CD14-positive monocyte (primary cell): ENCODE data around the gene DNAI1. TPM values are rescaled to one million over a fixed set of nuclear protein-coding genes. Genes with fewer than 3 reads are reported as not detected.

ENCODE experiments used
- DNase-seq, 3 donors: peaks; one replicate each; pipeline ENCODE4 v3.0.0-alpha.2; 2011 to 2022
- H2AFZ ChIP-seq: 2 replicates; pipeline ENCODE4 v1.6.0; 2012; ENCODE audit warnings: mild to moderate bottlenecking, low read depth, low read length, inconsistent platforms; ENCODE audit not compliant: insufficient read depth, poor library complexity, severe bottlenecking
- H3K27ac ChIP-seq, 2 donors: 1 replicate in 1 of 2; 2 replicates in 1 of 2; pipeline ENCODE4 v1.5.1; 2012 to 2013; ENCODE audit warnings: low read length in 2 of 2, control low read depth in 1 of 2, inconsistent platforms in 1 of 2, low read depth in 1 of 2, mild to moderate bottlenecking in 1 of 2
- H3K27me3 ChIP-seq, 2 donors: one replicate each; pipeline versions ENCODE4 v1.6.0 to v1.6.1; 2011 to 2013; ENCODE audit warnings: low read length in 2 of 2; ENCODE audit not compliant: control insufficient read depth in 2 of 2, insufficient read depth in 2 of 2
- H3K36me3 ChIP-seq, 2 donors: replicated peaks in 1 of 2; 1 replicate in 1 of 2; 2 replicates in 1 of 2; pipeline versions ENCODE4 v1.5.1 to v1.6.1; 2012 to 2013; ENCODE audit warnings: low read length in 2 of 2, control low read depth in 1 of 2, inconsistent platforms in 1 of 2, mild to moderate bottlenecking in 1 of 2; ENCODE audit not compliant: insufficient read depth in 2 of 2, control insufficient read depth in 1 of 2
- H3K4me1 ChIP-seq, 2 donors: 1 replicate in 1 of 2; 2 replicates in 1 of 2; pipeline versions ENCODE4 v1.5.1 to v1.6.1; 2012 to 2013; ENCODE audit warnings: low read length in 2 of 2, control low read depth in 1 of 2, inconsistent platforms in 1 of 2, mild to moderate bottlenecking in 1 of 2, moderate library complexity in 1 of 2; ENCODE audit not compliant: insufficient read depth in 2 of 2, control insufficient read depth in 1 of 2
- H3K4me2 ChIP-seq: replicated peaks from 2 replicates; pipeline ENCODE3; 2012; ENCODE audit warnings: low read length, moderate library complexity, mild to moderate bottlenecking; ENCODE audit not compliant: poor library complexity, severe bottlenecking; ENCODE audit errors: extremely low read depth
- H3K4me3 ChIP-seq, 3 experiments: fragments of 200-600 bp in 1 of 3; sonication (generic) in 1 of 3; replicated peaks in 1 of 3; 1 replicate in 2 of 3; 2 replicates in 1 of 3; pipeline ENCODE4 v1.5.1; 2011 to 2013; ENCODE audit warnings: low read length in 3 of 3, mild to moderate bottlenecking in 3 of 3, control low read depth in 2 of 3, low read depth in 2 of 3, inconsistent platforms in 1 of 3, moderate library complexity in 1 of 3
- H3K79me2 ChIP-seq: 2 replicates; pipeline ENCODE4 v1.6.0; 2012; ENCODE audit warnings: mild to moderate bottlenecking, control low read depth, inconsistent platforms, low read length, moderate library complexity; ENCODE audit not compliant: insufficient read depth
- H3K9ac ChIP-seq: 2 replicates; pipeline ENCODE4 v1.6.0; 2017; ENCODE audit warnings: low read length, mild to moderate bottlenecking; ENCODE audit not compliant: insufficient read depth, poor library complexity, severe bottlenecking
- H3K9me3 ChIP-seq, 2 donors: replicated peaks in 1 of 2; 1 replicate in 1 of 2; 2 replicates in 1 of 2; pipeline versions ENCODE4 v1.5.1 to v1.6.1; 2012 to 2013; ENCODE audit warnings: low read length in 2 of 2, control low read depth in 1 of 2; ENCODE audit not compliant: control insufficient read depth in 1 of 2, insufficient read depth in 1 of 2
- H4K20me1 ChIP-seq: 2 replicates; pipeline ENCODE4 v1.6.0; 2012; ENCODE audit warnings: mild to moderate bottlenecking, low read length, control low read depth, moderate library complexity; ENCODE audit not compliant: insufficient read depth
- H3K27ac Mint-ChIP-seq, 7 donors: one replicate each; pipeline ENCODE4 v1.8.0; 2020; ENCODE audit warnings: mild to moderate bottlenecking in 7 of 7, mixed read lengths in 7 of 7, moderate library complexity in 6 of 7, inconsistent platforms in 2 of 7
- H3K27me3 Mint-ChIP-seq, 3 donors: one replicate each; pipeline ENCODE4 v1.8.0; 2021 to 2022; ENCODE audit warnings: low read depth in 3 of 3, mild to moderate bottlenecking in 3 of 3, mixed read lengths in 3 of 3, moderate library complexity in 3 of 3, inconsistent platforms in 1 of 3
- H3K36me3 Mint-ChIP-seq, 2 donors: one replicate each; pipeline ENCODE4 v1.8.0; 2020; ENCODE audit warnings: mixed read lengths in 2 of 2, inconsistent platforms in 1 of 2, mild to moderate bottlenecking in 1 of 2
- H3K4me1 Mint-ChIP-seq: one replicate; pipeline ENCODE4 v1.8.0; 2020; ENCODE audit warnings: mild to moderate bottlenecking, mixed read lengths
- H3K4me3 Mint-ChIP-seq, 2 donors: one replicate each; pipeline ENCODE4 v1.8.0; 2020; ENCODE audit warnings: mild to moderate bottlenecking in 2 of 2, mixed read lengths in 2 of 2, moderate library complexity in 1 of 2
- H3K9me3 Mint-ChIP-seq, 7 donors: one replicate each; pipeline ENCODE4 v1.8.0; 2020 to 2022; ENCODE audit warnings: mixed read lengths in 7 of 7, mild to moderate bottlenecking in 6 of 7, moderate library complexity in 6 of 7, inconsistent platforms in 2 of 7
- CTCF ChIP-seq: fragments of 200-600 bp; IDR thresholded peaks from one replicate; pipeline ENCODE4 v1.8.0; 2022; ENCODE audit warnings: antibody characterized with exemption, mild to moderate bottlenecking
- WGBS: methylation state at CpG from one replicate; pipeline ENCODE4 v1.1.5; 2013; ENCODE audit warnings: missing lambda C conversion rate; ENCODE audit not compliant: insufficient coverage; 5-methylcytosine and 5-hydroxymethylcytosine counted together
- intact Hi-C, 2 donors: fragments of 100-400 bp; cut with micrococcal nuclease; formaldehyde crosslinking; loops; one replicate each; pipeline versions ENCODE4 v1.15.0 to v1.15.1; 2023
- polyA plus RNA-seq, 3 donors: library from polyadenylated mRNA; depleted of rRNA in 1 of 3; unstranded in 2 of 3; stranded (reverse) in 1 of 3; fragments of 300-500 nt in 2 of 3; fragments of >200 nt in 1 of 3; fragmentation: Illumina TruSeq in 2 of 3; gene quantifications; 1 replicate in 2 of 3; 2 replicates in 1 of 3; pipeline ENCODE4 v1.2.3, GENCODE V29; 2012 to 2021

Gene DNAI1
- polyA plus RNA-seq, 3 donors = not detected

- intact Hi-C loops = loop anchor here (5.0 to 10.0 kb wide), 5 partner anchors 63 to 156 kb away; partner anchors contain the start of genes RPP25L (in 2 of the 2), ENHO (in 1 of the 2) and MYORG (in 1 of the 2)
- Histone ChIP-seq H3K4me3 (peak overlapping the region in 1 of 3 experiments; percentile 79), H3K4me1 (peaks cover 28 to 29% of the 10 kb centered on the region in 2 donors), H3K27ac (no peak overlapping the region), H3K9ac (no peak overlapping the region), H3K79me2 (peaks cover 15% of the 10 kb centered on the region), H3K9me3 (no peaks in the 10 kb centered on the region), H4K20me1 (peaks cover 23% of the 10 kb centered on the region), H3K27me3 (peaks cover 2 to 15% of the 10 kb centered on the region in 2 donors), H3K4me2 (peak overlapping the region; percentile 99), H2AFZ (peak overlapping the region; percentile 17), H3K36me3 (no peaks in the 10 kb centered on the region)
- no peaks in the 10 kb centered on the region for H3K36me3 Mint-ChIP-seq
- H3K9me3 Mint-ChIP-seq = peaks cover 0 to 4% (median 2%) of the 10 kb centered on the region in 7 donors
- 23% methylated on average over 11 of the region's 11 CpGs for WGBS
- TF ChIP-seq CTCF = no peak
- peak overlapping the region in 4 of 7 donors; percentile 64 to 83 (median 78) for H3K27ac Mint-ChIP-seq
- H3K4me1 Mint-ChIP-seq = peaks cover 34% of the 10 kb centered on the region
- H3K4me3 Mint-ChIP-seq = peak overlapping the region; percentile 83 to 92
- no peak for DNase-seq
- H3K27me3 Mint-ChIP-seq = peaks cover 23 to 32% (median 27%) of the 10 kb centered on the region in 3 donors
These were observed 345 bp downstream of the DNAI1 start for GRCh38 chr9:34458959-34459340.

GRCh38 chr9:34459356-34459755, 751 bp downstream of the DNAI1 start:
- H3K4me1 Mint-ChIP-seq = peaks cover 34% of the 10 kb centered on the region
- 94% methylated on average over 14 of the region's 14 CpGs for WGBS

More at GRCh38 chr9:34459356-34459755, 751 bp downstream of the DNAI1 start:
- TF ChIP-seq CTCF = no peak
- no peak overlapping the region for H3K27ac ChIP-seq
- Mint-ChIP-seq H3K27ac (peak overlapping the region in 1 of 7 donors; percentile 73), H3K4me3 (peak overlapping the region; percentile 39 to 83), H3K36me3 (no peaks in the 10 kb centered on the region), H3K27me3 (peaks cover 23 to 32% (median 27%) of the 10 kb centered on the region in 3 donors), H3K9me3 (peaks cover 0 to 4% (median 2%) of the 10 kb centered on the region in 7 donors)
- peaks cover 2 to 15% of the 10 kb centered on the region in 2 donors for H3K27me3 ChIP-seq
- no peak for DNase-seq
- no peaks in the 10 kb centered on the region for H3K9me3 ChIP-seq
- H3K4me2 ChIP-seq = peak overlapping the region; percentile 99
- H3K36me3 ChIP-seq = no peaks in the 10 kb centered on the region
- intact Hi-C loops = loop anchor here (5.0 to 10.0 kb wide), 5 partner anchors 63 to 155 kb away; partner anchors contain the start of genes RPP25L (in 2 of the 2), ENHO (in 1 of the 2) and MYORG (in 1 of the 2)
- no peak overlapping the region for H2AFZ ChIP-seq
- peaks cover 23% of the 10 kb centered on the region for H4K20me1 ChIP-seq
- H3K79me2 ChIP-seq = peaks cover 15% of the 10 kb centered on the region
- peaks cover 28 to 29% of the 10 kb centered on the region in 2 donors for H3K4me1 ChIP-seq
- H3K9ac ChIP-seq = no peak overlapping the region
- H3K4me3 ChIP-seq = no peak overlapping the region
